Panc1 (cell line): Measurements from ENCODE around the gene TMEM269. TPM values are rescaled to one million over a fixed set of nuclear protein-coding genes. Genes with fewer than 3 reads are reported as not detected.

Experiments used
- ATAC-seq: fragments of 200-7000 bp; cut with Tn5 transposase; 2 replicates; pipeline ENCODE4 v1.9.1; 2020; ENCODE audit warnings: mild to moderate bottlenecking, moderate library complexity
- BruUV-seq: library from RNA; stranded (reverse); fragments of 400-500 nt; replicated peaks from 2 replicates; lab custom pipeline; 2021; lab: Mats Ljungman, UMichigan
- CTCF ChIA-PET: fragments of 300-600 bp; sonication (Branson Sonifier 250); formaldehyde crosslinking; loops from one replicate; lab custom pipeline; 2022; ENCODE audit warnings: antibody characterized with exemption; lab: Charles Lee
- POLR2A ChIA-PET: fragments of 300-600 bp; sonication (Branson Sonifier 250); formaldehyde crosslinking; loops from one replicate; lab custom pipeline; 2022; ENCODE audit warnings: antibody characterized with exemption; lab: Charles Lee
- DNase-seq: peaks from one replicate; pipeline ENCODE4 v3.0.0-alpha.2; 2010; ENCODE audit warnings: low read depth, low spot score
- H3K27ac ChIP-seq: 2 replicates; pipeline ENCODE4 v1.5.1; 2011; ENCODE audit warnings: mild to moderate bottlenecking, low read length, inconsistent platforms
- H3K27me3 ChIP-seq: fragments of 200-500 bp; sonication (Bioruptor generic); 2 replicates; pipeline ENCODE4 v1.6.0; 2014; ENCODE audit warnings: low read length, inconsistent platforms; ENCODE audit not compliant: control insufficient read depth, insufficient read depth
- H3K36me3 ChIP-seq: fragments of 200-500 bp; sonication (Bioruptor generic); 2 replicates; pipeline ENCODE4 v1.5.1; 2014; ENCODE audit warnings: inconsistent platforms, mild to moderate bottlenecking, low read length, moderate library complexity; ENCODE audit not compliant: control insufficient read depth, insufficient read depth
- H3K4me1 ChIP-seq: 2 replicates; pipeline ENCODE4 v1.5.1; 2011; ENCODE audit warnings: inconsistent platforms, mild to moderate bottlenecking, low read length, moderate library complexity; ENCODE audit not compliant: control insufficient read depth, insufficient read depth
- H3K4me3 ChIP-seq, 2 experiments: 2 replicates each; pipeline ENCODE4 v1.5.1; 2011 to 2012; ENCODE audit warnings: low read depth in 2 of 2, low read length in 2 of 2, mild to moderate bottlenecking in 2 of 2, inconsistent platforms in 1 of 2, moderate library complexity in 1 of 2
- H3K9me3 ChIP-seq: fragments of 200-500 bp; sonication (Bioruptor generic); 2 replicates; pipeline ENCODE4 v1.5.1; 2014; ENCODE audit warnings: low read depth, mild to moderate bottlenecking, inconsistent platforms, low read length, moderate library complexity; ENCODE audit not compliant: control insufficient read depth, insufficient read depth
- CTCF ChIP-seq: fragments of 450-650 bp; IDR thresholded peaks from 2 replicates; pipeline ENCODE4 v1.5.1; 2017; ENCODE audit warnings: mild to moderate bottlenecking
- POLR2AphosphoS5 ChIP-seq: IDR thresholded peaks from 2 replicates; pipeline ENCODE4 v1.6.1; 2012; ENCODE audit warnings: mild to moderate bottlenecking, low read depth, low read length, moderate library complexity
- REST ChIP-seq, 2 experiments: IDR thresholded peaks; 2 replicates each; pipeline ENCODE4 v1.6.1; 2011 to 2012; ENCODE audit warnings: low read depth in 2 of 2, control low read depth in 1 of 2, low read length in 1 of 2, mild to moderate bottlenecking in 1 of 2, moderate library complexity in 1 of 2; ENCODE audit not compliant: insufficient read depth in 1 of 2
- in situ Hi-C: cut with HindIII; loops from 2 replicates; pipeline ENCODE4 v1.10.0; 2016; ENCODE audit warnings: low sequenced_read_pairs, low pct_unique_long_range_greater_than_20kb
- intact Hi-C: fragments of 100-400 bp; cut with micrococcal nuclease; formaldehyde crosslinking; loops from one replicate; pipeline ENCODE4 v1.10.0; 2022; ENCODE audit not compliant: unreplicated experiment
- total RNA-seq: library from RNA; stranded (reverse); gene quantifications from one replicate; pipeline ENCODE4 v1.2.1, GENCODE V29; 2021; ENCODE audit not compliant: unreplicated experiment

TMEM269 gene
- total RNA-seq, 1 experiment from 2014 or later: 0.13 TPM

GRCh38 chr1:42759114-42759513, 25.7 kb upstream of the TMEM269 start:
- Histone ChIP-seq H3K4me1 (no peaks in the 10 kb centered on the region), H3K4me3 (no peak overlapping the region), H3K36me3 (peaks cover 18% of the 10 kb centered on the region), H3K27ac (no peak overlapping the region), H3K27me3 (no peaks in the 10 kb centered on the region), H3K9me3 (no peaks in the 10 kb centered on the region)
- intact Hi-C loops: no loop called here
- no TSS peak for BruUV-seq
- no peak for TF ChIP-seq REST (IDR thresholded peaks at IDR 0.05; ENCODE audit: insufficient read depth in 1 of 2, low read depth in 2 of 2, low read length in 1 of 2)
- TF ChIP-seq CTCF: peak; percentile 24; the same call in 1 of the 2 replicates
- ATAC-seq: no peak
- POLR2A ChIA-PET: interaction anchor here (0.6 kb wide), 1 partner anchor 21 kb away, joined by 3 read pairs; no protein-coding TSS in a partner anchor
- no peak for DNase-seq
- CTCF ChIA-PET: no interaction called here
- in situ Hi-C loops: no loop called here

- H3K36me3 ChIP-seq: peaks cover 6% of the 10 kb centered on the region
- no peak for ATAC-seq
- no peaks in the 10 kb centered on the region for H3K9me3 ChIP-seq
- no TSS peak for BruUV-seq
- peaks cover 12% of the 10 kb centered on the region for H3K4me1 ChIP-seq
- intact Hi-C loops (no loop called here), in situ Hi-C loops (no loop called here)
- ChIA-PET CTCF (no interaction called here), POLR2A (no interaction called here)
- no peak for DNase-seq
- H3K27me3 ChIP-seq: no peaks in the 10 kb centered on the region
- TF ChIP-seq CTCF: no peak
- no peak for TF ChIP-seq REST (IDR thresholded peaks at IDR 0.05; ENCODE audit: insufficient read depth in 1 of 2, low read depth in 2 of 2, low read length in 1 of 2)
- no peak for TF ChIP-seq POLR2AphosphoS5
- H3K4me3 ChIP-seq: no peak overlapping the region
- H3K27ac ChIP-seq: no peak overlapping the region
These were observed 23.2 kb upstream of the TMEM269 start for GRCh38 chr1:42761567-42761966.
